CD4-positive, alpha-beta T cell (primary cell): ENCODE results near the gene ORM2. TPM values are rescaled to one million over a fixed set of nuclear protein-coding genes. Genes with fewer than 3 reads are reported as not detected.

Experiments used
- ATAC-seq: fragments of 200-7000 bp; cut with Tn5 transposase; one replicate; pipeline ENCODE4 v1.10.0; 2022; ENCODE audit warnings: mild to moderate bottlenecking; ENCODE audit not compliant: poor library complexity
- CTCF ChIA-PET: fragments of 350-600 bp; sonication (Branson Sonifier 250); formaldehyde crosslinking; loops from one replicate; lab custom pipeline; 2021; ENCODE audit warnings: antibody characterized with exemption, inconsistent platforms; lab: Charles Lee
- POLR2A ChIA-PET: fragments of 350-600 bp; sonication (Branson Sonifier 250); formaldehyde crosslinking; loops from one replicate; lab custom pipeline; 2021; ENCODE audit warnings: antibody characterized with exemption, inconsistent platforms; lab: Charles Lee
- DNase-seq, 14 experiments: peaks; one replicate each; pipeline ENCODE4 v3.0.0-alpha.2; 2013 to 2020; ENCODE audit warnings: mixed read lengths in 2 of 14
- H3K27ac ChIP-seq, 2 donors: one replicate each; pipeline versions ENCODE4 v1.5.1 to v1.7.0; 2013; ENCODE audit warnings: low read length in 2 of 2, low read depth in 1 of 2, mild to moderate bottlenecking in 1 of 2
- H3K27me3 ChIP-seq, 2 experiments: 1 replicate in 1 of 2; 2 replicates in 1 of 2; pipeline versions ENCODE4 v1.6.1 to v1.7.0; 2013; ENCODE audit warnings: low read length in 2 of 2, control low read depth in 1 of 2, mild to moderate bottlenecking in 1 of 2, moderate library complexity in 1 of 2; ENCODE audit not compliant: insufficient read depth in 2 of 2, control insufficient read depth in 1 of 2
- H3K36me3 ChIP-seq: one replicate; pipeline ENCODE4 v1.6.1; 2013; ENCODE audit warnings: low read length, control low read depth; ENCODE audit not compliant: insufficient read depth
- H3K4me1 ChIP-seq: one replicate; pipeline ENCODE4 v1.6.1; 2013; ENCODE audit warnings: low read length, control low read depth; ENCODE audit not compliant: insufficient read depth
- H3K4me3 ChIP-seq: one replicate; pipeline ENCODE4 v1.5.1; 2013; ENCODE audit warnings: mild to moderate bottlenecking, low read length, moderate library complexity
- H3K9me3 ChIP-seq, 2 experiments: 1 replicate in 1 of 2; 2 replicates in 1 of 2; pipeline versions ENCODE4 v1.6.1 to v1.7.0; 2013; ENCODE audit warnings: low read length in 2 of 2, mild to moderate bottlenecking in 2 of 2, control low read depth in 1 of 2, moderate library complexity in 1 of 2; ENCODE audit not compliant: control insufficient read depth in 1 of 2, insufficient read depth in 1 of 2
- H3K27ac Mint-ChIP-seq: one replicate; pipeline ENCODE4 v1.8.0; 2020; ENCODE audit warnings: mixed read lengths
- H3K27me3 Mint-ChIP-seq: one replicate; pipeline ENCODE4 v1.8.0; 2021; ENCODE audit warnings: mixed read lengths
- H3K36me3 Mint-ChIP-seq: one replicate; pipeline ENCODE4 v1.8.0; 2021; ENCODE audit warnings: low read depth, mixed read lengths
- H3K4me1 Mint-ChIP-seq: one replicate; pipeline ENCODE4 v1.8.0; 2021; ENCODE audit warnings: low read depth, mixed read lengths
- H3K4me3 Mint-ChIP-seq: one replicate; pipeline ENCODE4 v1.8.0; 2020; ENCODE audit warnings: mild to moderate bottlenecking, mixed read lengths
- H3K9me3 Mint-ChIP-seq: one replicate; pipeline ENCODE4 v1.8.0; 2020; ENCODE audit warnings: mixed read lengths
- CTCF ChIP-seq: fragments of 200-600 bp; IDR thresholded peaks from one replicate; pipeline ENCODE4 v1.8.0; 2022; ENCODE audit warnings: antibody characterized with exemption, mild to moderate bottlenecking
- intact Hi-C, 2 experiments: fragments of 100-400 bp; cut with DNase I in 1 of 2; cut with micrococcal nuclease in 1 of 2; formaldehyde crosslinking; loops; one replicate each; pipeline versions ENCODE4 v1.15.1 to v1.9.0; 2023 to 2025; cut with DNase I, micrococcal nuclease
- total RNA-seq, 174 experiments: library from RNA in 2 of 174; stranded (reverse) in 2 of 174; gene quantifications; one replicate each; pipeline ENCODE4 v1.2.3 and lab custom pipeline; 2021 to 2026

The ORM2 gene
- total RNA-seq, 2 experiments from 2014 or later = not detected

GRCh38 chr9:114314881-114315722 lies 14.6 kb upstream of the ORM2 start:
- H3K27me3 Mint-ChIP-seq = peaks cover 4% of the 10 kb centered on the region
- no peaks in the 10 kb centered on the region for H3K36me3 Mint-ChIP-seq
- no peak for DNase-seq
- TF ChIP-seq CTCF = no peak
- POLR2A ChIA-PET = no interaction called here
- Histone ChIP-seq H3K36me3 (no peaks in the 10 kb centered on the region), H3K4me1 (no peaks in the 10 kb centered on the region), H3K27me3 (peaks cover 0 to 2% of the 10 kb centered on the region in 2 experiments), H3K27ac (no peak overlapping the region), H3K4me3 (no peak overlapping the region), H3K9me3 (peaks cover 0 to 5% of the 10 kb centered on the region in 2 experiments)
- no peak overlapping the region for H3K27ac Mint-ChIP-seq
- intact Hi-C loops = loop anchor here in 1 of 2 experiments (10.0 kb wide), 1 partner anchor 710 kb away; no protein-coding TSS in a partner anchor
- no peaks in the 10 kb centered on the region for H3K4me1 Mint-ChIP-seq
- ATAC-seq = no peak
- no peaks in the 10 kb centered on the region for H3K9me3 Mint-ChIP-seq
- no peak overlapping the region for H3K4me3 Mint-ChIP-seq
- CTCF ChIA-PET = no interaction called here

- Histone ChIP-seq H3K36me3 (no peaks in the 10 kb centered on the region), H3K27me3 (peaks cover 0 to 2% of the 10 kb centered on the region in 2 experiments), H3K4me3 (no peak overlapping the region), H3K9me3 (peaks cover 0 to 5% of the 10 kb centered on the region in 2 experiments), H3K27ac (no peak overlapping the region), H3K4me1 (no peaks in the 10 kb centered on the region)
- peak in 2 of 14 experiments; percentile 29 to 44 for DNase-seq
- intact Hi-C loops = loop anchor here in 1 of 2 experiments (10.0 kb wide), 1 partner anchor 709 kb away; no protein-coding TSS in a partner anchor
- Mint-ChIP-seq H3K27me3 (peaks cover 4% of the 10 kb centered on the region), H3K9me3 (no peaks in the 10 kb centered on the region), H3K27ac (no peak overlapping the region), H3K4me1 (no peaks in the 10 kb centered on the region), H3K36me3 (no peaks in the 10 kb centered on the region), H3K4me3 (no peak overlapping the region)
- TF ChIP-seq CTCF = no peak
- ATAC-seq = no peak
- ChIA-PET POLR2A (no interaction called here), CTCF (no interaction called here)
Measured at GRCh38 chr9:114315723-114316363, 13.8 kb upstream of the ORM2 start.

- Mint-ChIP-seq H3K36me3 (no peaks in the 10 kb centered on the region), H3K9me3 (no peaks in the 10 kb centered on the region), H3K4me1 (no peaks in the 10 kb centered on the region), H3K27me3 (peaks cover 4% of the 10 kb centered on the region), H3K27ac (no peak overlapping the region), H3K4me3 (no peak overlapping the region)
- no peak for TF ChIP-seq CTCF
- CTCF ChIA-PET = no interaction called here
- intact Hi-C loops = loop anchor here in 1 of 2 experiments (10.0 kb wide), 1 partner anchor 708 kb away; no protein-coding TSS in a partner anchor
- H3K4me1 ChIP-seq = no peaks in the 10 kb centered on the region
- H3K27me3 ChIP-seq = peaks cover 0 to 2% of the 10 kb centered on the region in 2 experiments
- no peak for ATAC-seq
- H3K27ac ChIP-seq = no peak overlapping the region
- no peak for DNase-seq
- H3K4me3 ChIP-seq = no peak overlapping the region
- H3K36me3 ChIP-seq = no peaks in the 10 kb centered on the region
- peaks cover 0 to 5% of the 10 kb centered on the region in 2 experiments for H3K9me3 ChIP-seq
- POLR2A ChIA-PET = no interaction called here
Measured at GRCh38 chr9:114316605-114317230, 13.0 kb upstream of the ORM2 start.
